Type B pancreatic cell (in vitro differentiated cells): ENCODE measurements around the gene MIB1. TPM values are rescaled to one million over a fixed set of nuclear protein-coding genes. Genes with fewer than 3 reads are reported as not detected.

Experiments
- DNase-seq: peaks from one replicate; pipeline ENCODE4 v3.0.0; 2021; ENCODE audit warnings: mixed read lengths; ENCODE audit not compliant: unreplicated experiment; ENCODE audit errors: extremely low spot score
- H3K27ac Mint-ChIP-seq: 2 replicates; pipeline ENCODE4 v1.8.0; 2021; ENCODE audit warnings: mild to moderate bottlenecking, mixed read lengths
- H3K27me3 Mint-ChIP-seq: 2 replicates; pipeline ENCODE4 v1.8.0; 2021; ENCODE audit warnings: mixed read lengths
- H3K36me3 Mint-ChIP-seq: 2 replicates; pipeline ENCODE4 v1.8.0; 2021; ENCODE audit warnings: mixed read lengths
- H3K4me1 Mint-ChIP-seq: one replicate; pipeline ENCODE4 v1.8.0; 2021; ENCODE audit warnings: mixed read lengths; ENCODE audit not compliant: unreplicated experiment
- H3K4me3 Mint-ChIP-seq: 2 replicates; pipeline ENCODE4 v1.8.0; 2021; ENCODE audit warnings: mild to moderate bottlenecking, mixed read lengths
- H3K9me3 Mint-ChIP-seq: 2 replicates; pipeline ENCODE4 v1.8.0; 2021; ENCODE audit warnings: mixed read lengths
- total RNA-seq: library from RNA; stranded (reverse); gene quantifications from 2 replicates; pipeline ENCODE4 v1.2.1, GENCODE V29; 2021; ENCODE audit warnings: low replicate concordance
- TF ChIP-seq, protein P1 (sequence below): fragments of 200-600 bp; sonication (generic); conservative IDR thresholded peaks from 2 replicates; pipeline ENCODE4 v1.5.0; 2021; ENCODE audit warnings: antibody characterized with exemption, mild to moderate bottlenecking

The MIB1 gene
- total RNA-seq, 1 donor from 2014 or later, result 65.7 TPM

DNA sequence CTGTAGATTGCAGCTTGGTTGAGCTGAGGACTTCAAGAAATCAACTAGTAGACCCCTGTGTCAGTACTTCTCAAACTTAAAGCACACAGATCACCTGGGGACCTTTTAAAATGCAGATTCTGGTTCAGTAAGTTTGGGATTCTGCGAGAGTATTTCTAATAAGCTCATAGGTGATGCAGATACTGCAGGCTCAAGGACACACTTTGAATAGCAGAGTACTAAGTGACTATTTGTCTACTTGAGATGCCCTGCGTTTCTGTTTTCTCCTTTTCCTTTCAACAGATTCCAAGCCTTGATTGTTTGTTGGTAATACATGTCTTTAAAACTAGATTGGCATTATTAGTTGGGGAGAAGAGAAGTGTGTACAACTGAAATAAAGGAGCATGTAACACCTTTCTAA, 6.7 kb downstream of the MIB1 start:
- DNase-seq, result no peak
- Mint-ChIP-seq H3K27me3 (no peaks in the 10 kb centered on the region), H3K36me3 (peaks cover 14% of the 10 kb centered on the region), H3K4me3 (no peak overlapping the region), H3K4me1 (peaks cover 37% of the 10 kb centered on the region), H3K27ac (no peak overlapping the region), H3K9me3 (no peaks in the 10 kb centered on the region)
- TF ChIP-seq, protein P1, sequence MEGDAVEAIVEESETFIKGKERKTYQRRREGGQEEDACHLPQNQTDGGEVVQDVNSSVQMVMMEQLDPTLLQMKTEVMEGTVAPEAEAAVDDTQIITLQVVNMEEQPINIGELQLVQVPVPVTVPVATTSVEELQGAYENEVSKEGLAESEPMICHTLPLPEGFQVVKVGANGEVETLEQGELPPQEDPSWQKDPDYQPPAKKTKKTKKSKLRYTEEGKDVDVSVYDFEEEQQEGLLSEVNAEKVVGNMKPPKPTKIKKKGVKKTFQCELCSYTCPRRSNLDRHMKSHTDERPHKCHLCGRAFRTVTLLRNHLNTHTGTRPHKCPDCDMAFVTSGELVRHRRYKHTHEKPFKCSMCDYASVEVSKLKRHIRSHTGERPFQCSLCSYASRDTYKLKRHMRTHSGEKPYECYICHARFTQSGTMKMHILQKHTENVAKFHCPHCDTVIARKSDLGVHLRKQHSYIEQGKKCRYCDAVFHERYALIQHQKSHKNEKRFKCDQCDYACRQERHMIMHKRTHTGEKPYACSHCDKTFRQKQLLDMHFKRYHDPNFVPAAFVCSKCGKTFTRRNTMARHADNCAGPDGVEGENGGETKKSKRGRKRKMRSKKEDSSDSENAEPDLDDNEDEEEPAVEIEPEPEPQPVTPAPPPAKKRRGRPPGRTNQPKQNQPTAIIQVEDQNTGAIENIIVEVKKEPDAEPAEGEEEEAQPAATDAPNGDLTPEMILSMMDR, result no peak

DNA sequence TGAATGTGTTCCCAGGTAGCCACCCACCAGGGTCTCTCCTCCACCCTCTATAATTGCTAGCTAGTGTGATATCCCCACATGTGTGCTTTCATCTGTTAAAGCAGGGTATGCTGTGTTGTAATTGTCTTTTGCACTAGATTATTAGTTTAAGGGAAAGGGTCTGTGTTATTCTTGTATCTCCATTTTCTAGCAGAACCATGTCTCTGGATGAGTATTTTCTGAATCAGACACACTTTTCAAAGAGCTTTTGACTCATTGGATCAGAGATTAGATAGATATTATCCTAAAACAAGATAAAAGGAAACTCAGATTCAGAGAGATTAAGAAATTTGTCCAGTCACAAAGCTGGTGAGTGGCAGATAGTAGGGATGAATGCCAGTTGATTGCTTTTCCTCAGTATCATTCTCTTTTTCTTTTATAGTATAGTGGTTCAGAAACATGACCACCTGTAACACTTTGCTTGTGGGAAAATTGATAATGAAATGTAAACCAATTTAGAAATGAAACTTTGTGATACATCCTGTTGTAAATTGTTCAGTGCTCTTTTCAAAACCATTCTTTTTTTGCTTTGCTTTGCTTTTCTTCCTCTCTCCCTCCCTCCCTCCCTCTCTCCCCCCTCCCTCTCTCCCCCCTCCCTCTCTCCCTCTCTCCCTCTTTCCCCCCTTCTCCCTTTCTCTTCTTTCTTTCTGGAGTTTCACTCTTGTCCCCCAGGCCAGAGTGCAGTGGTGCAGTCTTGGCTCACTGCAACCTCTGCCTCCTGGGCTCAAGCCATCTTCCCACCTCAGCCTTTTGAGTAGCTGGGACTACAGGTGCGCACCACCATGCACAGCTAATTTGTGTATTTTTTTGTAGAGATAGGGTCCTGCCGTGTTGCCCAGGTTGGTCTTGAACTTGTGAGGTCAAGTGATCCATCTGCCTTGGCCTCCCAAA, 7.4 kb downstream of the MIB1 start:
- no peak for DNase-seq
- TF ChIP-seq, protein P1, result no peak
- peaks cover 13% of the 10 kb centered on the region for H3K36me3 Mint-ChIP-seq
- no peaks in the 10 kb centered on the region for H3K27me3 Mint-ChIP-seq
- no peak overlapping the region for H3K4me3 Mint-ChIP-seq
- peaks cover 34% of the 10 kb centered on the region for H3K4me1 Mint-ChIP-seq
- H3K27ac Mint-ChIP-seq, result no peak overlapping the region
- H3K9me3 Mint-ChIP-seq, result no peaks in the 10 kb centered on the region

DNA sequence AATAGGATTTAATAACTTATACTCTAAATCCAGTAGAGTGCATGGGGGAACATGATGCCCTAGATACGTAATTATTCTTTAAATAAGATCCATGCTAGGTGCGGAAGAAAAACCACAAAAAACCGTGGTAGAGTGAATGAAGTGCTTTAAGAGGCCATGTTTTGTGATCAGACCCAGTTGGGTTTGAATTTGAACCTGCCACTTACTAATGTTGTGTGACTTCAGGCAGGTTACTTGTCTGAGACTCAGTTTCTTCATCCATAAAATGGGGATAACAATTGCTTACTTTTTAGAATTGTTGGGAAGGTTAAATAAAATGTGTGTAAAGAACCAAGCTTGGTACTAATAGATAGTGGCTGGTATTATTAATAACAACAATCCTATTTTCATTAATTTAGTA, 17.2 kb downstream of the MIB1 start:
- H3K36me3 Mint-ChIP-seq, result peaks cover 3% of the 10 kb centered on the region
- H3K27ac Mint-ChIP-seq, result no peak overlapping the region

DNA sequence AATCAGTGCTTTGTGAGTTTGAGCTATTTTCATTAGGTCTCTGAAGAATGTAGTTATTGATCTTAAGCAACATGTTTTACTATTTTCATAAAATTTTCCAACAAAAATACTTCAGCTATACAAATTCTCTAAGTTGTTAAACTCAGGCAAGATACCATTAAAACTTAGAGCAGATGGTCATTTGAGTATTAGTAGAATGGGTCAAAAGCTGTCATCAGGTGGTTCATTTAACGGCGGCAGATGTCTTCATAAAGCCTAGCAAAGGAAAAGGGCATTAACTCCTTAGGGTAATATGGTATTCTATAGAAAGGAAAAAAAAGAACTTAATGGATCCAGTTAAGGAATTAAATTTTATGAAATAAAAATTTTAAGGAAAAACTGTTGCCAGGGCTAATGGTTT, 19.2 kb downstream of the MIB1 start:
- Mint-ChIP-seq H3K9me3 (no peaks in the 10 kb centered on the region), H3K27me3 (no peaks in the 10 kb centered on the region), H3K4me3 (no peak overlapping the region), H3K27ac (no peak overlapping the region), H3K36me3 (no peaks in the 10 kb centered on the region), H3K4me1 (peaks cover 28% of the 10 kb centered on the region)
- no peak for DNase-seq
- TF ChIP-seq, protein P1, result no peak

More for the DNA sequence above, 17.2 kb downstream of the MIB1 start:
- Mint-ChIP-seq H3K4me3 (no peak overlapping the region), H3K4me1 (peaks cover 28% of the 10 kb centered on the region), H3K27me3 (no peaks in the 10 kb centered on the region), H3K9me3 (no peaks in the 10 kb centered on the region)
- TF ChIP-seq, protein P1, result no peak
- DNase-seq, result no peak

DNA sequence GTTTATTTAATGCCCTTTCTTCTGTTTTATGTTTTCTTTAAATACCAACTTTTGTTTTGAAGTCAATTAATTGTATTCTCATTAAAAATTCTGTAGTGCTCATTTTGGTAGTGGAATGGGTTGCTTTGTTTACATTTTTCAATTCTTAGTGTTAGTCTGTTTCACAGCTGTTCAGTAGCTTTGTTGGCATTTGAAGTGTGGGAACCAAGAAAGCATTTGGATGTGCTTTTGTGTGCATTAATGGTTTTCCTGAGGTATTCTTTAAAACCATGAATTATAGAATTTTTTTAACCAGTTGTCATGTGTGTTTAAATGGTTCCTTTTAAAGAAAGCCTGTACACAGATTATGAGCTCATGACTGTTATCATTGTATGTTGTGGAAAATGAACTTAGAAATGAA, 19.7 kb downstream of the MIB1 start:
- TF ChIP-seq, protein P1, result no peak
- H3K36me3 Mint-ChIP-seq, result peaks cover 2% of the 10 kb centered on the region
- H3K27me3 Mint-ChIP-seq, result no peaks in the 10 kb centered on the region
- H3K27ac Mint-ChIP-seq, result no peak overlapping the region
- H3K9me3 Mint-ChIP-seq, result no peaks in the 10 kb centered on the region
- no peak overlapping the region for H3K4me3 Mint-ChIP-seq
- peaks cover 25% of the 10 kb centered on the region for H3K4me1 Mint-ChIP-seq
- DNase-seq, result no peak
